HG03159 (cell line): ENCODE measurements around the gene EML6.

ENCODE experiments used
- ATAC-seq: cut with Tn5 transposase; IDR thresholded peaks from one replicate; pipeline ENCODE4 v1.9.1; 2021; ENCODE audit warnings: mild to moderate bottlenecking, moderate library complexity; ENCODE audit not compliant: unreplicated experiment

The EML6 gene

DNA sequence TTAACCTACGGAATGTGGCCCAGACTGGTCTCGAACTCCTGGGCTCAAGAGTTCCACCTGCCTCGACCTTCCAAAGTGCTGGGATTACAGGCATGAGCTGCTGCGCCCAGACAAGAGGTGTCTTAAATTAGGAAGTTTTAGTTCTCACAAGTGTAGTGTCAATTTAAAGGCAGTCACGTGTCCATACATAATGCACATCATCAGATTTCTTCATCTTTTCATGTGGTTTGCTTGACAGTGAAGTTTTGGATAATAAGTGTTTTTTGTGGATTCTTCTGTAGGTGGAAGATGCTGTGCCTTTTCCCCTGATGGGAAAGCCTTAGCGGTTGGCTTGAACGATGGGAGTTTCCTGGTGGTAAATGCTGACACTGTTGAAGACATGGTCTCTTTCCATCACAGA is 179.3 kb downstream of the EML6 start:
- no peak for ATAC-seq

DNA sequence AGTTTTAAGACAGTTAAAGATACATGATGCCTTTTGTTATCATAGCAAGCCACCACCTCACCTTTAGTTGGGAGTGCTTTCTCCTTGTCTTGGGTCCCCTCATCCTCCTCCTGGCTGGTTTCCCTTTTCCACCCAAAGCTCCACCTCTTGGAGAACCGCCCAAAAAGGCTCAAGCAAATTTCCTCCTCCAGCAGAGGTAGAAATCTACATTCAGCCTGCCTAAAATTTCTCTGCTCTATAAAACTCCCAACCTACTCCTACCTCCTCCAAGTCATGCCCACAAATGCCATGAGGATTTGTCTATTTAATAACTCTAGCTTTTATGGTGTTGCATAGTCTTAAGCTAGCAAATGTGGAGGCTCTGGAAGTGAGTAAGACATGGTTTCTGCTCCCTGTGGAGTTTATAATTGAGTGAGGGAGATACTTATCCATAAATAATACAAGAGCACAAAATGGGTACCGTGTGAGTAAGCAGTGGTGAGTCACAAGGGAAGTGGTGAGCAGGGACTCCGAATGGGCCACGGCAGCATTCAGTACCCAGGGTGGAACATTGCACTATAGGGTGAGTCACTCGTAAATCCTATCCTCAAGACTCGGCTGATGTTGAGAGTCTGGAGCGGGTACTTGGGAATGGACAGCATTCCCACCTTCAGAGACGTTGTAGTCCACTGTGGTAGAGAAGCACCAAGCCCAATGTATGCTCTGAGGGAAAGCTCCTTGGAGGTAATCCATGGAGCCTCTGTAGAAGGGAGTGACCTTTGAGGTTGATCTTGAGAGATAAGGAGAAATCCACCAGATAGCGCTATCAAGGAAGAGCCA is 180.5 kb downstream of the EML6 start:
- ATAC-seq = no peak

DNA sequence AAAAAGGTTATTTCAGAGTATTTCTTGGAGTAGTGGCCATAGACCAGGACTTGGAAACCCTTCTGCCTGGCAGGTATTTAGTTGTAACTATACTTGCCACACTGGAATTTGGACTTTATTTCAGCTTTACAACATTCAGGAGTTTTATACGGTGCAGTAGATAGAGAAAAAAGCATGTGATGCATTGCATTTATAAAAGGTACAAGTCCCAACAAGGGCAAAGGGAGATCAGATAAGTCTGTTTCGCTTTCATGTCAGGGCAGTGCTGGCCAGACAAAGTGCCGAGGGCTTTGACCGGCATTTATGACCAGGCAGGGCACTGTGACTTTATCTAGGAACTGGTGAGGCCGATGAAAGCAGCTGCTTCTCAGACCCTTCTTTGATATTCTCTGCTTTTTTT is 181.4 kb downstream of the EML6 start:
- ATAC-seq = no peak

DNA sequence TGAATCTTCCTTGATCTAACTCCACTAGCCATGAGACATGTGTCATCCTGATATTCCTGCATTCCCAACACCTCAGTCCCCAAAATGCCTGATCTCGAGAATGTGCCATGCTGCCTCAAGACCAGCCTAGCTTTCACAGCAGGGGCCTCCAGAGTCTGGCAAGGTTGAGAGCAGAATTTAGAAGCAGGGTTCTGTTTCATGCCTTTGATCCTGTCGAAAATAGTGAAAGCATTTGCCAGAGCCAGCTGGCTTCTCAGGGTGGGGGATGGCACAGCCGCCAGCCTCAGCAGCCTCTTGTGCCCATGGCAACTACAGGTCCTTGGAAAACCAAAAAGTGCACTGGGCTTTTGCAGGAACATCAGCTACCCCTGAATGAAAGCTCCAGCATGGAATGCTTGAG is 183.3 kb downstream of the EML6 start:
- ATAC-seq = no peak

DNA sequence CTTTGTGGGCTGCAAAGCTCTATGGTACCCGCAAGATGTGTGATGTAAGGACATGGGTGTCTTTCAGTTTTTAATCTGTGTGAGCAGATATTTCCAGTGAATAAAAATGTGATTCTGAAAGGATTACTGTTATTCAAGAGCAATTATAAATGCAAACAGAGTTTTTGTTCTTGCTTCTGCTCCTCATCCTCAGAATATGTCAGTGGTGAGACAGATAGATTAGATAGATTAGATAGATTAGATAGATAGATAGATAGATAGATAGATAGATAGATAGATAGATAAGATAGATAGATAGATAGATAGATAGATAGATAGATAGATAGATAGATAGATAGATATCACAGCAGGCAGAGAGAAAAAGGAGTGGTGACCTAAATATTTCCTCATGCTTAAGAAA is 184.2 kb downstream of the EML6 start:
- ATAC-seq = no peak

DNA sequence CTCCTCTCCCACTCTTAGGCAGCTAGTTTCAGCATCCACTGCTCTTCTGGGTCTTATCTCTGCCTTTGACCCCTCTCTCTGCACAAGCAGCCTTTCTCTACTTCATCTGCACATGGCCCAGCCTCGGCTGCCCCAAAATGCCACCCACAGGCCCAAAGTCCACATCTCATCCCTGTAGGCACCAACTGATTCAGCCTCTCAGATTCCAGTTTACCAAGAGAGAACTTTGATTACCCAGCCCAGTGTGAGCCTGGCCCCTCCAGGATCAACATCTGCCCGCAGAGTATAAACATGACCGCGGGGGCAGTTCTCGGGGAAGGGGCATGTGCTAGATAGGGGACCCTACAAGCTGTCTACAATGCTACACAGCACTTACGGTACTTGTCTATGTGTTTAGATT is 185.1 kb downstream of the EML6 start:
- no peak for ATAC-seq

DNA sequence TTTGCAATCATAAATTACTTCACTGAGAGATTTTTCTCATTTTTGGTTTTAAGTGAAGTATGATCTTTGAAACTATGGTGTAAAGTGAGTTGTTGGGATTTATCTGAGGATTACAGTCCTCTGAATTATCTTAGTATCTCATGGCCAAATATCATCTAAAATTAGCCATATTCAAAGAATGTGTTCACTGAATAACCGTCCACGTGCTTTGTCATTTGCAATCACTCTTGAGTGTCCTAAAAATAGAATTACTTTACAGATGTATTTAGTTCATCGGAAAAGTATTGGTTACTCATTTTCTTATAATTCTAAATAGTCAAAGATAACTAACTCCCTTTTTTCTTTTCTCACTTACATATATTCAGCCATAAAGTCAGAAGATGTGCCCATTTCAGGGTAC is 185.5 kb downstream of the EML6 start:
- no peak for ATAC-seq

DNA sequence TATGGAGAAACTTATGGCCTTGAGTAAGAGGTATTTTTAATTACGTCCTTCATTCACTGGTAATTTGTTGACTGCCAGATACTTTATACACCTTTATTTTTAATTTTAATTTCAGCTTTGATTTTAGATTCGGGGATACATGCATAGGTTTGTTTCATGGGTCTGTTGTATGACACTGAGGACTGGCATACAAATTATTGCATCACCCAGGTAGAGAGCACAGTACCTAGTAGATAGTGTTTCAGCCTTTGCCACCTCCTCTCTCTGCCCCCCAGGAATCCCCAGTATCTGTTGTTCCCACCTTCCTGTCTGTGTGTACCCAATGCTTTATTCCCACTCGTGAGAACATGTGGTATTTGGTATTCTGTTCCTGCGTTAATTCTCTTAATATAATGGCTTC is 188.8 kb downstream of the EML6 start:
- no peak for ATAC-seq

DNA sequence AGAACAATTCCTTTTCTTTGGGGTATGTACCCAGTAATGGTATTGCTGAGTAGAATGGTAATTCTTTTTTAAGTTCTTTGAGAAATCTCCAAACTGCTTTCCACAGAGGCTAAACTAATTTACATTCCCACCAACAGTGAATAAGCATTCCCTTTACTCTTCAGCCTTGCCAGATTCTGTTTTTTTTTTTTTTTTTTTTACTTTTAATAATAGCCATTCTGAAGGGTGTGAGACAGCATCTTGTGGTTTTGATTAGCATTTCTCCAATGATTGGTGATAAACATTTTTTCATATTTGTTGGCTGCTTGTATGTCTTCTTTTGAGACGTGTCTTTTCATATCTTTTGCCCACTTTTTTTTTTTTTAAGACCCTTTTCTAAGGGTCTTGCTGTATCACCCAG is 189.4 kb downstream of the EML6 start:
- ATAC-seq = no peak

DNA sequence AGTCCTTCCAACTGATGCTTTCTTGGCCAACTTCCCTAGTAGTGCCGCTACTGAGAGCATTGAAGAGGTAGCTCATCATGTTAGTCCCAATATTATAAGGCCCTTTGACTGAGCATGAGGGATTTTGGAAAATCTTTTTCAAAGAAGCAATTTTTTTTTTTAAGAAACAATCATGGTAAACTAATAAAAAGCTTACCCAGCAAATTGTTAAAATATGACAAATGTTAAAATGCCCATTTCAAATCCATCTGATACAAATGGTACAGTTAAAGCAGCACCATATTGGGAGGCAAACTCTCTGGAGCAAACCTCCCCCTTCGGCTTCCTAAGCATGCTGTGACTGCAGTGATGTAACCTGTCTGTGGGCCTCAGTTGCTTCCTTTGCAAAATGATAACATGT is 191.2 kb downstream of the EML6 start:
- ATAC-seq = no peak

DNA sequence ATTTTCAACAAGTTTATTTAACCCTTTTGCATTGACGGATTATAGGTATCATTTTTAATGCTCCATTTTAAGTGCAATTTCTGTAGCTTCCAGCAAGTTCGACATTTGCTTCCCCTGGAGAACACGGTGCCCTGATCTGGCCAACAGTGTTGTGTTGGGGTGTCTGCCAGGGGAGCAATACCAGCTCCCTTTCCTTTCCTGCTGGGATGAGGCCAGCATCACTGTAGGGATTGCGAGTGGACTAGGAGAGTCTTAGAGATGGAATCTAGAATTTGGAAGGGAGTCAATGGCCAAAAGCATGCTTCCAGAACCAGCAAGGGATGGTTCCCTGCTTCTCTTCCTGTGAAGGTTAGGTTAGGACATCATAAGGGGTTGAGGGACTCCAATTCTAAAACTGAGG is 191.6 kb downstream of the EML6 start:
- no peak for ATAC-seq

DNA sequence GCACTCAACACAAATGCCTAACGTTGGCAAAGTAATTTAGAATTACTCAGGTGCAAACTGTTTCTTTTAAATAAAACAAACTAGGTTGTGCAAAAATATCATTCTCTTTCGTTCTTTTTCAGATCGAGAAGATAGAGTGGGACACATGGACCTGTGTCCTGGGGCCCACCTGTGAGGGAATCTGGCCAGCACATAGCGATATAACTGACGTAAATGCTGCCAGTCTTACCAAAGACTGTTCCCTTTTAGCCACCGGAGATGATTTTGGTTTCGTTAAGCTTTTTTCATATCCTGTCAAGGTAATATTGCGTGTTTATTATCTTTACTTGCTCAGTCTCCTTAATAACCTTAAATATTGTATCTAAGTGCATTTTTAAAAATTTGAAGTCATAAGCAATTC is 193.2 kb downstream of the EML6 start:
- no peak for ATAC-seq

DNA sequence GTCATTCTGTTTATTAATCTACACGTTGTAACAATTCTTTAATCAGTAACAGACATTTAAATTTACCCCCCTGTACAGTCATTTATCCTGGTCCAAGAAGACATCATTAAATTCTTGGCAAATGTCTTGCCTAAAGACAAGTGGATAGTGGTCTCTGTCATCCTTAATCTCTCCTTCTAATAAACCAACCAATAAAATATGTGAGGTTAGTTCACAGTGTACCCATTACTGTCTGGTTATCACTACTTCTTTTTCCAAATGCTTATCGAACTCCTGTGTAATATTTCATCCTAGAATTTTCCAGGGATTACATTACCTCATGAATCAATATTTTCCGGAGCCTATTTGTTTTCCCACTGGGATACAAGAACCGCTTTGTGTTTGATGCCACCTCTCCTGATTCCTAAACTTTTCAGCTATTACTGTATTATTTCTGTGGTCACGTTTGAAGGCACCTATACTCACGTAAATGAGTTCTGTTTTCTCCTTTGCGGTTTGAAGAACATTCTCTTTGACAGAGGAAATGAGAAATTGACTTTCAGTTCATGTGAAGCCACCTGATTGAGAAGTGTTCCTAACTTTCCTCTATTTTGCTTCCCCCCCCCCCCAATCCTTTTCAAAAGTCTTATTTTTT is 195.3 kb downstream of the EML6 start:
- no peak for ATAC-seq

DNA sequence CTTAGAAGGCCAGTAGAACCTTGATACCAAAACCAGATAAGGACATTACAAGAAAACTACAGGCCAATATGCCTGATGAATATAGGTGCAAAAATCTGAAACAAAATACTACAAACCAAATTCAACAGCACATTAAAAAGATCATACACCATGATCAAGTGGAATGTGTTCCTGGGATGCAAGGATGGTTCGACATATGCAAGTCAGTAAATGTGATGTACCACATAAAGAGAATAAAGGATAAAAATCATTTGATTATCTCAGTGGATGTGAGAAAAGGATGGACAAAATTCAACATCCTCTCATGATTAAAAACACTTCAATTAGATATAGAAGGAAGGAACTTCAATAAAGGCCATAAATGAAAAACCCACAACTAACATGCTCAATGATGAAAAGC is 197.2 kb downstream of the EML6 start:
- ATAC-seq = no peak

DNA sequence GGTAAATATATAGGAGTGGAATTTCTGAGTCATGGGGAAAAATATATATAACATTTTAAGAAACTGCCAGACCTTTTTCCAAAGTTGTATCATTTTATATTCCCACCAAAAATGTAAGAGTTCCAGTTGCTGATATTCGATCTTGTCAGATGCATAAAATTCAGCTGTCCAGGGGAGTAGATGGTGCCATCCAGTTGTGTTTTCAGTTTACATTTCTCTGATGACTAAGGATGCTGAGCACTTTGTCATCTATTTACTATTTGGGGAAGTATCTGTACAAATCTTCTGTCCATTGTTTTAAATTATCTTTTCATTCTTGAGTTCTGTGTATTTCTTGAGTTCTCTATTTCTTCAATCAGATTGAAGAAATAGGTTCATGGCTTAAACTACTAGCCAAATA is 200.7 kb downstream of the EML6 start:
- no peak for ATAC-seq

DNA sequence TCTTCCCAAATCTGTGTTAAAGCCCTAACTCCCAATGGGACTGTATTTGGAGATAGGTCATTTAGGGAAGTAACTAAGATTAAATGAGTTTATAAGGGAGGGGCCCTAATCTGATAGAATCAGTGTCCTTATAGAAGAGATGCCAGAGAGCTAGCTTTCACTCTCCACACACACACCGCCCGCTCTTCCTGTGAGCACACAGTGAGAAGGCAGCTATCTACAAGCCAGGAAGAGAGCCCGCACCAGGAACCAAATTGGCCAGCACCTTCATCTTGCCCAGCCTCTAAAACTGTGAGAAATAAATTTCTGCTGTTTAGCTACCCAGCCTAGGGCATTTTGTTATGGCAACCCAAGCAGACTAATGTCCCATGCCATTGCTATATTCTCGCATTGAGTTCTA is 201.6 kb downstream of the EML6 start:
- no peak for ATAC-seq

DNA sequence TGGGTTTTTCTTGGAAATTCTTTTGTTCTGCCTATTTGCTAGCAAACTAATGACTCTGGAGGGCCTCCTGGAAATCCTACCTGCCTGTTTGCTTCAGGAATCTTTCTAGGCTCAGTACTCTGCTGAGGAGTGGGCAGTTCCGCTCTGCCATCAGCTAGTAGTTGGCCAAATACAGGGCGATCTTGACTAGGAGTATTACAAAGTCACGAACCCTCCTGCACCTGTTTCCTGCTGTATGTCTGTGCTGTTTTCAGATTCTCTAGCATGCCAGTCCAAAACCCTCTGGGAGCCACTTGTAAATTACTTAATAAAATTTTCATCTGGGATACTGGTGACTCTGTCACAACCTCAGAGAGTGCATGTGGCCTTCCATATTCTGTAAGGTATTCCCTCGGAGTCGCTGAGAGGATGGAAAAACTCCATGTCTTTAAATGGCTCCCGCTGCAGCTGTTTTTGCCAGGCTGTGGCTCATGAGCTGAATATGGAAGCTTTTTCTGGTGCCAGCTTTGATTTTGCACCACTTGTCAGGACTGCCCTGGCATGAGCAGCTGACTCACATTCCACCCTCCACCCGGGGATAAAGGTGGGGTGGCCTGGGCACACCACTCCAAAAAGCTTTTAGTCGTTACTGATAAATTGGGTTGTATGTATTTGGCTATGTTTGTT is 203.8 kb downstream of the EML6 start:
- ATAC-seq = no peak

DNA sequence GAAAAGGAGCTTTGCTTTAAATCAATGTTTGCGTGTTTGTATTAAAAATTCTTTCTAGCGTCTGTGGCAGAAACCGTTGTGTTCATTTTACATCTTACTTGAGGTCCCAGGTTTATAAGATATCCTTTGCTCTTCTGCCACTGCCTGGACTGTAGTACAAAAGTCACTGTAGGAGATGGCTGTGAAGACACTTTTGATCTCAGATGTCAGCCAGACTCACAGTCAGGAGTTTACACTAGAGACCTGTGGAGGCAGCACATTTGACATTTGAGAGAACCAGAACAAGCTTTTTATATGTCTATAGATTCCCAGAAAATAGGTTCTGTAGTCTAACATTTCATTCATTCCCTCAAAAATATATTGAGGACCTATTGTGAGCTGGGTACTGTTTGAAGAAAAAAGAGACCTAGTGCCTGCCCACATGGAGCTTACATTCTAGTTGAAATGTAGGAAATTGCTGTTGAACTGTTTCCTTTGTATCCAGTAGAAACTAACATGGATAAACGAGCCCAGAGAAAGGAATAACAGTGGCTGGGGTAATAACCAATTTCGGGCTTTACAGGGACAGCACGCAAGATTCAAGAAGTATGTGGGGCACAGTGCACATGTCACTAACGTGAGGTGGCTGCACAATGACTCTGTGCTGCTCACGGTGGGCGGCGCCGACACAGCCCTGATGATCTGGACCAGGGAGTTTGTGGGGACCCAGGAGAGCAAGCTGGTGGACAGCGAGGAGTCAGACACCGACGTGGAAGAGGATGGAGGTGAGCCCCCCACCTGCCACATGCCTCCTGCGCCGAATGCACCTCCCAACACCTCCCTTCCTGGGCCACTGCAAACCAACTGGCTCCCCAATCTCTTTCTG is 204.5 kb downstream of the EML6 start:
- ATAC-seq = no peak

DNA sequence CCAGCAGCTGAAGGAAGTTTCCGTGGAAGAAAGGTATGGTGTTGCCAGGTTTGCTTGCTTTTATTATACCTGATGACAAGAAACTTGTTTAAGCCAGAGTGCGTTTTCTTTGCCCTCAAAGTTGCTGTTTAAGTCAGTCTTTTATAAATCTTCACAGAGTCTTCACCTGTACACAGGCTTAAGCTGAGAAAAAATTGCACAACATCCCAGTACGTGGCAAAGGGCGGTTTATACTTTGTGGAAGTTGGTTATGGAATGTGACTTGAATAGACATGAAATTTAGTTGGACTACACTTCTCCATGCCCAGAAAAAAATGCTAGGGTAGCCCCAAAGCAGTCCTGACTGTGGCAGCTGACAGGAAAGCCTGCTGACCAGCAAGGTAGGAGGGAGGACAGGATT is 205.3 kb downstream of the EML6 start:
- no peak for ATAC-seq

DNA sequence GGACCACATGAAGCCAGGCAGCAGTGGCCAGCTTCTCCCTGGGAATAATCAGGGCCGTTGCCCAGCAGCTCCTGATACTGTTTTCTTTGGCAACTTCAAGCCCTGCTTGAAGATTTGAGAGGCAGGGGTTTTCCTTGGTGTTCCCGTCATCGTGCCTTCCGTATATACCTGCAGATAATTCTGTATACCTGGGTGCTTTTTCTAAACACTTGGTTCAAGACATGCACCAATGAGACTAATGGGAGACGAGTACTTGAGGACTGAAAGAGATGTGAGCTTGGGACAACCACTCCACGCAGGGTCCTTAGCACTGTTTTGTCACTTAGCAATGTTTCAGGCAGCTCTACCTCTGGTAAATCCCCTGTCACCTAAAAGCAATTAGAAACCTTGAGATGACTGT is 208.0 kb downstream of the EML6 start:
- no peak for ATAC-seq

DNA sequence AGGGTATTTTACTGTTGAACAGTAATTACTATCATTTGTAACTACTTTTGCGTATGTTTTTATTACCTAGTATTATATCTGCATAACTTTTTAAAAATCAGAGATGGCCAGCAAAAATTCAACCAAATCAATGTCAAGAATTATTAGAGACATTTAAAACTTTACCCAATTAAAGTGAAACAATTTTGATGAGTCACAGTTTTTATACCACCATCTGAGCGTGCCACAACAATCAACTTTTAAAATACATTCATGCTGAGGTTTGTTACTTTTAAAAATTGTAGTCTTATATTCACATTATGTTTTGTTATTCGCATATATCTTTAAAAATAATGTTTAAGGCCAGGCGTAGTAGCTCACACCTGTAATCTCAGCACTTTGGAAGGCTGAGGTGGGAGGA is 211.9 kb downstream of the EML6 start:
- no peak for ATAC-seq
